Duodenal mucosa (tissue), 2 donors: ENCODE data around the gene CACNA2D3.
"Not testable (repeated sequence)": the region's sequence is repeated elsewhere in the genome, so short reads cannot be mapped to it uniquely, and the experiment has no call there.

ENCODE experiments used
- H3K27ac ChIP-seq: one replicate; pipeline ENCODE4 v1.7.0; 2013; ENCODE audit warnings: low read depth, low read length
- H3K27me3 ChIP-seq, 2 donors: one replicate each; pipeline ENCODE4 v1.7.0; 2013; ENCODE audit warnings: low read length in 2 of 2, control low read depth in 1 of 2; ENCODE audit not compliant: insufficient read depth in 2 of 2, control insufficient read depth in 1 of 2
- H3K36me3 ChIP-seq, 2 donors: one replicate each; pipeline ENCODE4 v1.7.0; 2013; ENCODE audit warnings: low read length in 2 of 2, control low read depth in 1 of 2; ENCODE audit not compliant: insufficient read depth in 2 of 2, control insufficient read depth in 1 of 2
- H3K4me1 ChIP-seq, 2 donors: one replicate each; pipeline ENCODE4 v1.7.0; 2013; ENCODE audit warnings: low read length in 2 of 2, control low read depth in 1 of 2; ENCODE audit not compliant: insufficient read depth in 2 of 2, control insufficient read depth in 1 of 2
- H3K4me3 ChIP-seq, 2 donors: one replicate each; pipeline ENCODE4 v1.7.0; 2013; ENCODE audit warnings: low read length in 2 of 2, low read depth in 1 of 2
- H3K9ac ChIP-seq, 2 donors: one replicate each; pipeline ENCODE4 v1.7.0; 2013; ENCODE audit warnings: low read length in 2 of 2, low read depth in 1 of 2
- H3K9me3 ChIP-seq, 2 donors: one replicate each; pipeline ENCODE4 v1.7.0; 2013; ENCODE audit warnings: low read length in 2 of 2, control low read depth in 1 of 2; ENCODE audit not compliant: control insufficient read depth in 1 of 2

The CACNA2D3 gene

GRCh38 chr3:54964081-54964480 is 841.7 kb downstream of the CACNA2D3 start:
- no peaks in the 10 kb centered on the region for H3K9me3 ChIP-seq
- no peak overlapping the region for H3K27ac ChIP-seq
- no peak overlapping the region for H3K9ac ChIP-seq
- H3K4me1 ChIP-seq, result peaks cover 5 to 14% of the 10 kb centered on the region in 2 donors
- no peaks in the 10 kb centered on the region for H3K27me3 ChIP-seq
- H3K36me3 ChIP-seq, result no peaks in the 10 kb centered on the region
- H3K4me3 ChIP-seq, result no peak overlapping the region

- H3K36me3 ChIP-seq, result no peaks in the 10 kb centered on the region
- H3K27me3 ChIP-seq, result no peaks in the 10 kb centered on the region
- H3K9ac ChIP-seq, result no peak overlapping the region
- H3K9me3 ChIP-seq, result no peaks in the 10 kb centered on the region
- no peak overlapping the region for H3K4me3 ChIP-seq
- no peak overlapping the region for H3K27ac ChIP-seq
- peaks cover 5 to 14% of the 10 kb centered on the region in 2 donors for H3K4me1 ChIP-seq
Measured at GRCh38 chr3:54965746-54966145, 843.4 kb downstream of the CACNA2D3 start.

GRCh38 chr3:54966979-54967378 is 844.6 kb downstream of the CACNA2D3 start:
- Histone ChIP-seq H3K4me3 (peak overlapping the region; percentile 1 to 33), H3K4me1 (peaks cover 5 to 14% of the 10 kb centered on the region in 2 donors), H3K27me3 (no peaks in the 10 kb centered on the region), H3K27ac (no peak overlapping the region), H3K36me3 (no peaks in the 10 kb centered on the region), H3K9me3 (no peaks in the 10 kb centered on the region), H3K9ac (no peak overlapping the region)

- H3K27ac ChIP-seq, result no peak overlapping the region
- H3K9ac ChIP-seq, result no peak overlapping the region
- no peaks in the 10 kb centered on the region for H3K9me3 ChIP-seq
- H3K4me3 ChIP-seq, result no peak overlapping the region
- H3K36me3 ChIP-seq, result no peaks in the 10 kb centered on the region
- H3K4me1 ChIP-seq, result peaks cover 5 to 14% of the 10 kb centered on the region in 2 donors
- no peaks in the 10 kb centered on the region for H3K27me3 ChIP-seq
Measured at GRCh38 chr3:54967731-54968161, 845.4 kb downstream of the CACNA2D3 start.

GRCh38 chr3:54968546-54969172 is 846.3 kb downstream of the CACNA2D3 start:
- Histone ChIP-seq H3K9me3 (no peaks in the 10 kb centered on the region), H3K27me3 (no peaks in the 10 kb centered on the region), H3K9ac (no peak overlapping the region), H3K27ac (no peak overlapping the region), H3K4me3 (no peak overlapping the region), H3K4me1 (peaks cover 5 to 14% of the 10 kb centered on the region in 2 donors), H3K36me3 (no peaks in the 10 kb centered on the region)

GRCh38 chr3:54969652-54970051 is 847.3 kb downstream of the CACNA2D3 start:
- no peaks in the 10 kb centered on the region for H3K9me3 ChIP-seq
- H3K27me3 ChIP-seq, result no peaks in the 10 kb centered on the region
- H3K4me1 ChIP-seq, result peaks cover 5 to 14% of the 10 kb centered on the region in 2 donors
- H3K9ac ChIP-seq, result no peak overlapping the region
- H3K36me3 ChIP-seq, result no peaks in the 10 kb centered on the region
- no peak overlapping the region for H3K27ac ChIP-seq
- H3K4me3 ChIP-seq, result no peak overlapping the region

- Histone ChIP-seq H3K9me3 (no peaks in the 10 kb centered on the region), H3K4me3 (no peak overlapping the region), H3K4me1 (peaks cover 5 to 14% of the 10 kb centered on the region in 2 donors), H3K27me3 (no peaks in the 10 kb centered on the region), H3K36me3 (no peaks in the 10 kb centered on the region), H3K27ac (no peak overlapping the region), H3K9ac (no peak overlapping the region)
Measured at GRCh38 chr3:54970895-54971294, 848.5 kb downstream of the CACNA2D3 start.

- H3K36me3 ChIP-seq, result no peaks in the 10 kb centered on the region
Measured at GRCh38 chr3:54977439-54977838, 855.1 kb downstream of the CACNA2D3 start.

GRCh38 chr3:54977946-54978345 is 855.6 kb downstream of the CACNA2D3 start:
- not testable (repeated sequence) for H3K36me3 ChIP-seq, H3K9ac ChIP-seq, H3K27ac ChIP-seq, H3K27me3 ChIP-seq, H3K9me3 ChIP-seq, H3K4me1 ChIP-seq, H3K4me3 ChIP-seq

More at GRCh38 chr3:54977439-54977838, 855.1 kb downstream of the CACNA2D3 start:
- Histone ChIP-seq H3K4me1 (no peaks in the 10 kb centered on the region), H3K4me3 (no peak overlapping the region), H3K27me3 (no peaks in the 10 kb centered on the region), H3K9me3 (no peaks in the 10 kb centered on the region), H3K27ac (no peak overlapping the region), H3K9ac (no peak overlapping the region)

- H3K27me3 ChIP-seq, result no peaks in the 10 kb centered on the region
- H3K4me1 ChIP-seq, result no peaks in the 10 kb centered on the region
- H3K9ac ChIP-seq, result no peak overlapping the region
Measured at GRCh38 chr3:54982807-54983206, 860.5 kb downstream of the CACNA2D3 start.

More at GRCh38 chr3:54982807-54983206, 860.5 kb downstream of the CACNA2D3 start:
- H3K36me3 ChIP-seq, result no peaks in the 10 kb centered on the region
- H3K9me3 ChIP-seq, result no peaks in the 10 kb centered on the region
- no peak overlapping the region for H3K27ac ChIP-seq
- H3K4me3 ChIP-seq, result no peak overlapping the region
